NCI-H187 treated with DMSO at 0.1 percent for 48 hours (cell line): ENCODE results near the gene LRTM2.
"Not testable (repeated sequence)": the region's sequence is repeated elsewhere in the genome, so short reads cannot be mapped to it uniquely, and the experiment has no call there.

Experiments
- DNase-seq: peaks from one replicate; lab custom pipeline; 2025; lab: John Stamatoyannopoulos, UW

The LRTM2 gene

DNA sequence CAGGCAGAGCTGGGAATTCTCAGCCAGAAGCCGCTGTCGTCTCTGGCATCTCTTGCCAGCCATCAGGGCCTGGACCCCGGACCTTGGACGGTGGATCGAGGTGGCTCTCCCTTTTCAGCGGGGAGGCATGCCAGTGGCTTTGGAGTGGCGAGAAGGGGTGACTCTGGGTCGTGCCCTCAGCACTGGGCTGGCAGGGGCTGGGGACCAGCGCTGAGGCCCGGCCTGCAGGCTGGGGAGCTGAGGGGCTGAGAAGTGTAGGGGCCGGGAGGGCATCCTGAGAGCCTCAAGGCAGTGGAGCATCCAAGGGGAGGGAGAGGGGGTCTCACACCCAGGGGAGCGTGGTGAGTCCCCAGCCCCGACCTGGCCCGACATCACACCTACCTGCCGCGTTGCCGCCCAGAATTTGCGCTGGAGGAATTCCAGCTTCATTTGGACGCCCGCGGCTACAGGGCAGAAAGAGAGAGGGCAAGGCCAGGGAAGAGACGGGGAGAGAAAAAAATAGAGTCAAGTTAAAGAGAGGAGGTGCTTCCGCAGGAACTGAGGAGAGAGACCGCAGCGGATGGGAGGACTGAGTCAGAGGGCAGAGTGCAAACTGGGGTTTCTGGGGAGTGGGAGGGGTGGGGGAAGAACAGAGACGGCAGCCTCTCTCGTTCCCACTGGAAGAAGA, 9.0 kb upstream of the LRTM2 start:
- no peak for DNase-seq

DNA sequence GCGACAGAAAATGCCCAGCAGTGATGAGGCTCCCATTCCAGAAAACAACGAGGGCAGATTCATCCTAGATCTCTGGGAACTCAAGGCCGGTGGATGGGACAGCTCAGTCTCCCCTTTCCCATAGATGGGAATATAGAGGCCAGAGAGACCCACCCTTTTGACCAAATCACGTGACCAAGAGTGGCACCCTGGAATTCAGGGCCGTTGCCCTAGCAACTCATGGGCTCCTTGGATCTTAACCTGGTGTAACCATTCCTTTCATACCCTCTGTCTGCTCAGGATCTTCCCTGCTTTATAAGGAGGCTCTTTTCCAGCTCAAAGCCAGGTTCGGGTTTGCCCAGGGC, 8.4 kb upstream of the LRTM2 start:
- no peak for DNase-seq

DNA sequence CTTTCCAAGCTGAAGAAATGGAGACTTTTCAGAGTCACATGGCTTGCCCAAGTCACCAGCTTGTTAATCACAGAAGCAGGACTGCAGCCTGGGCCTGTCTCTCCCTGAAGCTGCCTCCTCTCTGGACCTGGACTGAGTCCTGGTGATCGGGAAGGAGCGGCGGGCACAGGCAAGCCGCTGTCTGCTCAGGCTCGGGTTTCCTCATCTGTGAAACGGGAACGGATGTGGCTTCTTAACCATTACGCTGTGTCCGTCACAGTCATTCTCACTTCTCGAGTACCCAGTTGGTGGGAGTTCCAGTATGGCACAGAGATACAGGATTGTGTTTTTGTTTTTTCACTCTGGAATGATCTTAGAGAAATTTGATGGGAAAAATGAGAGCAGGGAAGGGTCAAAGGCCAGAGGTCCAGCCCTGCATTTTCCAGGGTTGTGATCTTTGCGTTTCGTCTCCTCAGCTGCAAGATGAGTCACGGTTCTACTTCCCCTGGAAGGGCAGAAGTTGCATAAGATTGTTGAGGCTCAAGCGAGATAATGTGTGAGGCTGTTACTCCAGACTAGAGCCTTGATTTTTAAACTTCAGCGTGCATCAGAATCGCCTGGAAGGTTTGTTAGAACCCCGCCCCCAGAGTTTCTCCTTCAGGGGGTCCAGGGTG, 7.6 kb upstream of the LRTM2 start:
- DNase-seq: no peak

DNA sequence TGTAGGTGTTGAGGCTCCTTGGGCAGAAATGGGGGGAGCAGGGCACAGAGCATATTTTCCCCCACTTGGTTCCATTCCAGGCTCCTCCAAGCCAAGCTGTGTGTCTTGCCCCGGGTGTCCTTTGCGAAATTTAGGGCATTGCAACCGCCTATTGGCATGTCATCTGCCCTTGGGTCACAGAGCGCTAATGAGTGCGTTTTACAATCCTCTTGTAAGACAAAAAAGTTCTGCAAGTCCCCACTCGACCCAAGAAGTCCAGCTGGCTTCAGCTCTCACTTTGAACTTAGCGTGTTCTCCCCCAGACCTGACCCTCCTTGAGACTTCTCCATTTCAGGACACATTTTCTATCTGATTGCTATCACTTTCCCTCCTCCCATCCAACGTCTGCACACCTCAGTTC, 6.1 kb upstream of the LRTM2 start:
- DNase-seq: no peak

DNA sequence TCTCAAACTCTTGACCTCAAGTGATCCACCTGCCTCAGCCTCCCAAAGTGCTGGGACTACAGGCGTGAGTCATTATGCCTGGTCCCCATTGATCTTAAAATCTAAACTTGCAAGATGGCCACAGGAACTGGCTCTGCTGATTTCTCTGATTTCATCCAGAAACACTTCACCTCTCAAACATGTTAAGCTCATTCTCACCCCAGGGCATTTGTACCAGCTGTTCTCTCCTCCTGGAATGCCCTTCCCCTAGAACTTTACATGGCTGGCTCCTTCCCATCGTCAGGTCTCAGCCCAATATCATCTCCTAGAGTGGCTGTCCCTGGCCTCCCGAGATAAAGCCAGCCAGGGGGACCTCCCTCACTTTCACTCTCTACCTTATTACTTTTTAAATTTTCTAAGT, 5.3 kb upstream of the LRTM2 start:
- DNase-seq: no peak

DNA sequence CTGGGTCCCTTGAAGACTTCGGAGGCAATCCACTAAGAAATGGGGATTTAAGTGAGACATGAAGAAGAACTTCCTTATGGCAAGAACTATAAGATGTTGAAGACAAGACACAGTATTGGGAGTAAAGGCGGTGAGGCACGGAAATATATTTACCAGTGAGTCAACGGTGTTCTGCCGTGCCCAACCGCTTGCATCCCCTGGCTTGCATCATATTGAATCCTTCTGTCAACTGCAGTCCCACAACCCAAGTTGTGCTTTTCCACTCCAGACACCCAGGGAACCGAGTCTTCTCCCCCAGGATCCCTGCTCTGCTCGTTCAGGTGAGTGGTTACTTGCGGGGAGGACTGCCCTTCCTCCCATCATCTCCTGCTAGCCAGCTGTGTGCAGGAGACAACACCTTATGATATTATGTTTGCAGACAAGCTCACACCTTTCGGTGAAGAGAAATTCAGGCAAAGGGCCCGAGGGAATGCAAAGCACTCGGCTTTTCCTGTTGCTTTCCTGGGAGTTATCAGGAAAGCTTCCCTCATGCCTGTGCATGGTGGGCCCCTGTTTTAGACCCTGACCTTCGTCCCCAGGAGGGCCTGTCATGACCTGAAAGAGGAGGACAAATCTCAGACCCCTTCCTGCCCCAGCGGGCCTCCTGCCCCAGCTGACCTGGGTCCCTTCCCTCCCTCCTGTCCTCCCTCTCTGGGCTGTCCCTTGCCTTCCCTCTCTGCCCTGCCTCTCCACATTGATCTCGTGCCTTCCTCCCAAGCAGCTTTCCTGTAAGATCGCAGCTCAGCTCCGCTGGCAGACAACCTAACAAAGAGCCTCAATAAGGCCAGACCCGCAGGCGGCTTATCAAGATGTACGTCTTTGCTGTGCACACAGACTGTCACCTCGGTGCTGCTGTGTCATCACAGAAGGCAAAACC, 4.3 kb upstream of the LRTM2 start:
- no peak for DNase-seq

DNA sequence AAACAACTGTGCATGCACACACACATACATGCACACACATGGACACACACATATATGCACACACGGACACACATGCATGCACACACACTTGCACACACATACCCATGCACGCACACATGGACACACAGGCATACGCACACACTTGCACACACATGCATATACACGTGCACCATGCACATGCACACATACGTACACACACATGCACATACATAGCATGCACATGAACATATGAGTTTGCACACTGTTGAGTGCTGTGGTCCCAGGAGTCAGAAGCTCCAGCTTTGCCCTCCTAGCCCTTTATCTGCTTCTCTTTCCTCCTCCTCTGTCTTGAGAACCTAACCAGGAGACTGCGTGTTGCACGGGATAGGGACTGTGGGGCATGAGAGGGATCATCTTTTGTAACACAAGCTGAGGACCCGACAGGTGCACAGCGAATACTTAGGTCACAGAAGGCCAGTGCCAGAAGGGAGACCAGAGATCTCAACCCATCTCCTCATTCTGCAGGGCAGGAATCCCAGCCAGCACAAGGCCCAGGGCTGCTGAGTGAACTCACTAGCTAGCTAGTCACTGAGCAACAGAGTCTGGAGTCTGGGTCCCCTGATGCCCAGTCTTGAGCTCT, 3.5 kb upstream of the LRTM2 start:
- DNase-seq: no peak

DNA sequence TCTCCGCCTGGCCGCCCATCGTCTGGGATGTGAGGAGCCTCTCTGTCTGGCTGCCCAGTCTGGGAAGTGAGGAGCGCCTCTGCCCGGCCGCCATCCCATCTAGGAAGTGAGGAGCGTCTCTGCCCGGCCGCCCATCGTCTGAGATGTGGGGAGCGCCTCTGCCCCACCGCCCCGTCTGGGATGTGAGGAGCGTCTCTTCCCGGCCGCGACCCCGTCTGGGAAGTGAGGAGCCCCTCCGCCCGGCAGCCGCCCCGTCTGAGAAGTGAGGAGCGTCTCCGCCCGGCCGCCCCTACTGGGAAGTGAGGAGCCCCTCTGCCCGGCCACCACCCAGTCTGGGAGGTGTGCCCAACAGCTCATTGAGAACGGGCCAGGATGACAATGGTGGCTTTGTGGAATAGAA, 2.4 kb upstream of the LRTM2 start:
- not testable (repeated sequence) for DNase-seq

DNA sequence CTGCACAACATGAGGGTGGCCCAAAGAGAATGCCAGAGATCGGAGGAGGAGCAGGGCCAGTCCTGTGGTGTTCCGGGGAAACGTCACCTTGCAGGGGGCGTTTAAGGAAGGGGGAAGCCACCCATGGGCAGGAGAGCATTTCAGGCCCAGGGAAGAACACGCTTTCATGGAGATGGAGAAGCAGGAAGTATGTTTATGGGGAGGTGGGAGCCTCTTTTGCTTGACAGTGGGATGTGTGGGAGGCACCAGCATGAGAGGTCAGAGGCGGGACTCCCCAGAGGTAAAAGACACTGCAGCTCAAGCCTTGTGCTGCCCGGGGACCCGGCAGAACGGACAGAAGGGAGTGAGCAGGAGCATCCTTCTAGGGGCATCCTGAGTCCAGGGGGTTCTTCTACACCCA, 1.3 kb upstream of the LRTM2 start:
- no peak for DNase-seq

DNA sequence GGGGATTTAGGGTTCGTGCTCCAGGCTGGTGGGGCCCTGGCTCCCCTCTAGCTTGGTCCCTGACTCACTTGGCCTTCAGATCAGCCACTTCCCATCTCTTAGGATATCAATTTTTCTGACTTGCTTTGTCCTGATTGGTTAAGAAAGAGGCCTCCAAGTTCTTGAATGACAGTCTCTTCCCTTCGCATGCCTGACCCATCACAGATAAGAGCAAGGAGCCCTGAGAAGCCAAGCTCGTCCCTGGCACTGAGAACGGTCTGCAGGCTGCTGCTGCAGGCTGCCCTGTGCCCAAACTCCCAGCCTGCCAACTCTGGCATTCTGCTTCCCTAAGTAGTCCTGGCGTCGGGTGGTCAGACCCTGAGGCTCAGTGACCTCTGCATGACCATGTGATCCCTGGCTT, 794 bp upstream of the LRTM2 start:
- no peak for DNase-seq

DNA sequence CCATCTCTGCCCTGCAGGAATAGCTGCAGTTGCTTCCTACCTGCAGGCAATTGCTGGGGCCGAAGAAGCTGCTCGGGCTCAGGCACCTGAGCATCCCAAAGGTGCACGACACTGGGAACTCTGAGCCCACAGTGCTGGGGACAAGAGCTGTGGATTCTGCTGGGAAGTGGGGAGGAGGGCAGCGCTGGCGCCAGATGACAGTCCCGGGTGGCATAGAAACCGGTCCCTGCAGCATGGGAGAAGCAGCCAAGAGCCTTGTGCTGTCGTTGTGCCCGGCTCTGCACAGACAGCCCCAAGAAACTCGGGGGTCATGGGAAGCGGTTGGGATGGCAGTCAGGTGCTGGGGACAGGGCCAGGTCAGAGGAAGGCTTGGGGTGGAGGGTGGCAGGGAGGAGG, 529 bp downstream of the LRTM2 start:
- no peak for DNase-seq

DNA sequence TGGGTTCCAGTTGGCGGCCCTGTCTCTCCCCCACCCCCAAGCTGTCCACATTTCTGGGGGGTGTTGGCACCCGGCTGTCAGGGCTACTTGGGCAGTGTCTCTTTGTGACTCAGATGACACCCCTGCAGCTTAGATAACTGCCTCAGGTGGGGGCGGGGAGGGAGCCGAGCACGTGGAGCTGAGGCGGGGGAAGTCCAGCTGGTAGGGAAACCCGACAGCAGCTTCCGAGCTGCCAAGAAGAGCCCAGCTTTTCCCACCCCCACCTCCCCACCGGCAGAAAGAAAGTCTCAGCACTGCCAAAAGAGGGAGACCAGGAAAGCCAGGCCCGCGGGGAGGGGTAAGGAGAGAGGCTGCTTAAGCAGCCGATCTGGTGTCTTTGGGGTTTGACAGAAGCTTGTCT, 1.4 kb downstream of the LRTM2 start:
- DNase-seq: no peak

DNA sequence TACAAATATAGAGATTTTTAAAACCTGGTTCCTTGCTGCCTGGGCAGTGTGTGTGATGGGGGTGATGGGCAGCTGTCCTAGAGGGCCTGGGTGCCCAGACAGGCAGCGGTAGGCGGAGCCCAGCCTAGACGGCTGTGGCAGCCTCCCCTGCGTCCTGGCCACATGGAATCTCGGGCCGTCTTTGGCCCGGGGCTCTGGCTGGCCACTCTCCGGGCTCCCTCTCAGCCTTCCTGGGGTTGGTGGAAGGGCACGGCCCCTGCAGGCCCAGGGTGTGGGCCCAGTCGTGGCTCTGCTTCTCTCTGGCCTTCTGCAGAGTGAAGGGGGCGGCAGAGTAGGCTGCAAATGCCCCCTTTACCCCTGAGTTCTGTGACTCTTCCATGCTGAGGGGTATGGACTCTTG, 2.3 kb downstream of the LRTM2 start:
- no peak for DNase-seq

DNA sequence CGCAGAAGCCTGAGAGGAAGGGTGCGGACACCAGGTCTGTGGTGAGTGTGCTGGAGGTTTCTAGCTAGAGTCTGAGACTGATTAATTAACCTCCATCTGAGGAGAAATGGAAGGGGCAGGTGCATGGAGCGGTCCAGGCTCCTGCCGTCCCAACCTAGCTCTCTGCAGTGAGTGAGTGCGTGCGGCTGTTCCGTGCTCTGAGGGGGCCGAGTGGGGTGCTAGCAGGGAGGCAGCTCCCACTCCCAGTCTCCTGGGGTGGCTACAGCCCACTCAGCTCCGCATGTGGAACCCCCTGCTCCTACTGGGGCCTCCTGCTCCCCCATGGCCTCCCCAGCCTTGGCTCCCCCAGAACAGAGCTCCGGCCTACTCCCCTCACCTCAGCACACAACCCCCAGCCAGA, 2.9 kb downstream of the LRTM2 start:
- no peak for DNase-seq

DNA sequence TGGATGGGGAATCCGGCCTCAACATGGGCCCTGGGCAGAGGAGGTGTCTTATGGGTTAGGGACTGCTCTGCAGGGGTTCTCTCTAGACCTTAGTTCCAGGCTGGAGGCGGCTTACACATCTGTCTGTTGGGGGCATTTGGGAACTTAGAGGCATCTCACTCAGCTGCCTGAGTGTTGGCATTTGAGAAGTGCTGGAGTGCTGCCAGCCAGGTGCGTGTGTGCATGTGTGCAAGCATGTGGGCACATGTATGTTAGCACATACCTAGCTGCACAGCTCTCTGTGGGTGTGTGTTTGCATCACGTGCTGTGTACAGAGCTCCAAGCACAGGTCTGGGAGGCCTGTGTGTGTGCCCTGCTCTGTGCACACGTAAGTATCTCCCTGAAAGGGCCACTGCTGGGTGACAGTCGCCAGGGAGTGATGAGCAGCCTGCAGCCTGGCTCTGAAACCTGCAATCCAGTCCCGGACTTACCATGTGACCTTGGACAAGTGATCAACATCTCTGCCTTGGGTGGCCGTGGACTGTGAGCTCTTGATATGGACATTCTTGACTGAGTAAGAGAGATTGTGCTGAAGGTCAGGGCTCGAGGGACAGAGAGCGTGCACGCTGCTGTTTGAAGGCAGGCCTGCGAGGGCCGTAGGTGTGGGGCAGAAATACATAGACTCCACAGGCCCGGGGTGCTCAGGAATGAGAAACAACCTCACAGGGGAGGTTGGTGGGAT, 5.2 kb downstream of the LRTM2 start:
- DNase-seq: no peak

DNA sequence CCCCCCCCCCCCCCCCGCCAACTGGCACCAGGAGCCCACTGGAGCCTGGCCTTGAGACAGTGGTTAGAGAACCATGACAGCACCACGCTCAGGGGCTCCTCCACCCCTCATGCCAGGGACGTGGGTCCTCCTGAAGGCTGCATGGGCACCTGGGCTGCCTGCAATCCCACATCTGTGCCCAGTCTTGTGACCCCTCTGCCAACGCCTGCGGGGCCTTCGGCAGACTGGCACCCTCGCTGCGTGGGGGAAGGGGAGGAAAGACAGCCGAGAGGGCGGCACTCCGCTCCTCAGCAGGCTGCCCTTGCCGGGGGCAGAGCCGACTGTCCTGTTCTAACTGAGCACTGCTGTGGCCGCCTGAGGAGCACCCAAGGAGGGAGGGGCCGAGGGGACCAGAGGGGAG, 6.0 kb downstream of the LRTM2 start:
- DNase-seq: no peak

DNA sequence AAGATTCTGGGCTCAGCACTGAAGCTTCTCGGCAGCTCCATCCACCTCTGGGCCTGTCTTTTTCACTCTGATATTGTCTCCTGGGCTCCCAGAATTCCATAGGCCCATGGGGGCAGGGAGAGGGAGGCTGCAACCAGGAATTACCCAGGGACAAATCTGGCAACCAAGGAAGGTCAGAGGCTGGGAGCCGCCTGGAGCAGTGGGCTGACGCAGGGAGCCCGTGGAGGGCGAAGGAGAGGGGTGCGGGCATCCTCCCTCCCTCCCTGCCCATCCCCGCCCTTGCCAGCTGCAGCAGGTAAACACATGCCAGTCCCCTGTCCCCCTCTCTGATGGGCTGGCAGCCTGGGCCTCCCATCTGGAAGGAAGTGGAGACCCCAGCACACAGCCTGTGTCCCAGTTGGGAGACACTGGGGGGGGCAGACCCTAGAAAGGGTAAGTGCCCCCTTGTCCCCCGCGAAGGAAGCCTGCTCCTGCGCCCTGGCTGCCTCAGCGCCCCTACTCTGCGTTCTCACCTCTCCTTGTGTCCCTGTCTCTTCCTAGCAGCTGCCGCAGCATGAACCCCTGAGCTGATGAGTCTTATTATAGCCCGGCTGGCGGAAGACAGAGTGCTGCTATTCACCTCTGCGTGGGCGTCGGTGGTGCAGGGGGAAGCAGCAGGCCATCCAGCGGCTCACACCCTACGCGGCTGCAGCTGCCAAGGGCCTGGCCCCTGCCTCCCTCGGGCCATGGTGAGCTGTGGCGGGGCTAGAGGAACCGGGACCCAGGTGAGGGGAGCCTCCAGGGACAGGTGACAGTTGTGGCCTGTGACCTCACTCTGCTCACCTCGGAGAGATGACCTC, 6.7 kb downstream of the LRTM2 start:
- no peak for DNase-seq

DNA sequence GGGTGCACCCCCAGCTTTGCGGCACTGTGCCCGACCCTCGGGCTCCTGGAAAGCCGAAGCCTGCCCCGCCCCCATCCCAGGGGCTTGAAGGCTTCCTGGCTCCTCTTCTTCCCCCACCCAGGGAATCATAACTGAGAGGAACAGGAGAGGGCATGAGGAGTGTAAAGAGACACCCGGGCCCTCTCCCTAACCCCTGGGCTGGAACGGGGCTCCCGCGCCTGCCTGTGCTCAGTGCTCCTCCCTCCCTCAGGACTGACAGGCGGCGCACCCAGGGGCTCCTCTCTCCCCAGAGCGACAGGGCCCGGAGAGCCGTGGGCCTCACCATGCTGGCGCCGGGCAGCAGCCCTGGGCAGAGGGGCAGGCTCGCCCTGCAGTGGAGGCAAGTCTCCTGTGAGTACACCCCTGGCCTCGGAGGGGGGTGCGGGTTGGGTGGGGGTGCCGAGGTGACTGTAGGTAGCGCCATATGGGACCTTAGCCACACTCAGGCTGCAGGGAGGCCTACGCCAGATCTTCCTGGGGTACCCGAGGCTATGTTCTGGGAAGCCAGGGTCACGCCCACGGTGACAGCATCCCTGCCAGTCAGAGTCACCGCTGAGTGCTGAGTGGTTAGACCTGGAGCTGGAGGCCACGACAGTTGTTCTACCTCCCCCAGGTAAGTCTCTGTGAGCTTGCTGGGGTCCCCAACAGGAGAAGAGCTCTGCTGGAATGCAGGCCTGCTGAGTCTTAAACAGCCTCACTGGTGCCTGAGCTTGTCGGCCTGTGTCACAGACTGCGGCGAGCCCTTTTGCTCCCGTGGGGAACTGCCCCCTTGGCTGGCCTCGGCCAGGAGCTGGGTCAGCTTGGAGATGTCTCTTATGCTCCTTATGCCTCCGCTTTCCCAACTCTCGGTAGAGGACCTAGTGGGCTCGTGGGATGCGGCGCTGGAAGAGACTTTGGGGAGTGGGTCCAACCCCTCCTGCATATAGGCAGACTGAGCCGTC, 7.8 kb downstream of the LRTM2 start:
- no peak for DNase-seq

DNA sequence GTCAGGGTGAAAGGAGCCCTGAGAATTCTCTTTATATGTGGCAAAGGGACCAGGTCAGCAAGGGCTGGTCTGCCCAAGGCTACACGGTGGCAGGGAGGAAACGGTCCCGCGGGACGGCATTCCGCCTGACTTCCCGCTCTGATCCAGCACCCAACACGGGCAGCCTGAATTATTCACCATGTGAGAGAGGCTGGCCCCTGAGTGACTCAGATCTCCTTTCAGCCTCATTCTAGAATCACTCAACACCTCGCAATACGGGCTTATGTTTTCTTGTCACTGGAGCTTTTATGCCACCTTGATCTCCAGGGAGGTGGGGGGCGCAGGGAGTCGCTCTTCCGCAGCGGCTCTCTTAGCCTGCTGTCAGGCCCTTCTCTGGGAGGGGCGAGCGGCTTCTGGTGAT, 8.5 kb downstream of the LRTM2 start:
- no peak for DNase-seq

DNA sequence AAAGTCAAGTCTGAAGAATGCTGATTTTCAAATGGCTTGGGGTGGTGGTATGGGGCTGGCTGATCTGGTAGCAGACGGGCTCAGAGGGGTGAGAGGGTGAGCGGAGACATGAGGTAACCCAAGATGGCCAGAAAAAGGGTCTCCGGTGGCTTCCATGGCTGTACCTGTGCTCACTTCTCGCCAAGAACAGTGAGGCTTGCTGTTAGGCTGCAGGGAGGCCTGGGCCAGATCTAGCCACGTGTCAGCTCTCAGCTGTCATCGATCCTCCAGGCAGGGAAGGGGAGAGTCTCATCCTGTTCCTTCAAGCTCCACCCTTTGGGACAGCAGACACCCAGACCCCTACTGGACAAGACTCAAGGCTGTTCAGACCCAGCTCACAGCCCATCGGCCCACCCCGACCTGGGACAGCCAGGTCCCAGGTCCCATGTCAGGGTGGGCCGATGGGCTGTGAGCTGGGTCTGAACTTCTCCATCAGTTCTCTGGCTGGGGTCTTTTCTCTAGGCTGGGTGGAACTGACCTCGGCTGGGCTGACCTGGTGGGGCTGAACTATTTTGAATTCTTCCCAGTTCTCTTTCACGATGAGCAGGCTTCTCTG, 9.0 kb downstream of the LRTM2 start:
- DNase-seq: no peak
